K562 (cell line): ENCODE results near the gene IGFALS. TPM values are rescaled to one million over a fixed set of nuclear protein-coding genes. Genes with fewer than 3 reads are reported as not detected.
A peak's percentile ranks its signal among the peaks of the same experiment; 100 is the strongest.

Source experiments
- ATAC-seq: fragments of 200-7000 bp; cut with Tn5 transposase; 3 replicates; pipeline ENCODE4 v1.9.1; 2020; ENCODE audit warnings: moderate library complexity
- BruUV-seq: library from RNA; stranded (reverse); fragments of 400-500 nt; replicated peaks from 2 replicates; lab custom pipeline; 2021; lab: Mats Ljungman, UMichigan
- CTCF ChIA-PET: fragments of 300-600 bp; formaldehyde crosslinking; extraction: SDS; loops from one replicate; lab custom pipeline; 2021; ENCODE audit warnings: low intra/inter-chr PET ratio; lab: Yijun Ruan, JAX
- POLR2A ChIA-PET: fragments of 300-600, 350-650 bp; sonication (Branson Sonifier 250); formaldehyde crosslinking; extraction: SDS; loops from one replicate; lab custom pipeline; 2021; ENCODE audit warnings: antibody characterized with exemption, inconsistent platforms; lab: Yijun Ruan, JAX
- DNase-seq, 4 experiments: peaks; one replicate each; pipeline versions ENCODE4 v3.0.0 to v3.0.0-alpha.2; 2011 to 2018; ENCODE audit warnings: low spot score in 3 of 4, mixed read lengths in 3 of 4; ENCODE audit errors: extremely low read depth in 1 of 4
- FAIRE-seq: peaks from 2 replicates; lab custom pipeline; 2011; peaks lifted over from hg19 to GRCh38; lab: Jason Lieb, UNC
- H2AFZ ChIP-seq: 2 replicates; pipeline ENCODE4 v1.6.0; 2011; ENCODE audit warnings: low read depth, low read length, control low read depth, inconsistent platforms
- H3K27ac ChIP-seq: fragments of 200-600 bp; 3 replicates; pipeline ENCODE4 v1.8.0; 2011; ENCODE audit warnings: low read depth, mild to moderate bottlenecking, control low read depth, inconsistent platforms, low read length, moderate library complexity, mixed read lengths; ENCODE audit errors: extremely low read depth
- H3K27me3 ChIP-seq, 2 experiments: fragments of 300-600 bp in 1 of 2; 2 replicates in 1 of 2; 3 replicates in 1 of 2; pipeline versions ENCODE4 v1.6.0 to v1.8.0; 2011; ENCODE audit warnings: inconsistent platforms in 2 of 2, low read length in 2 of 2, mild to moderate bottlenecking in 1 of 2, mixed read lengths in 1 of 2, moderate library complexity in 1 of 2; ENCODE audit not compliant: control insufficient read depth in 2 of 2, insufficient read depth in 2 of 2
- H3K36me3 ChIP-seq: fragments of 300-600 bp; 3 replicates; pipeline ENCODE4 v1.8.0; 2011; ENCODE audit warnings: mild to moderate bottlenecking, low read length, inconsistent platforms; ENCODE audit not compliant: control insufficient read depth, insufficient read depth
- H3K4me1 ChIP-seq, 2 experiments: fragments of 200-600 bp in 1 of 2; replicated peaks in 1 of 2; 2 replicates in 1 of 2; 3 replicates in 1 of 2; pipeline versions ENCODE4 v1.5.1 to v1.8.0; 2011; ENCODE audit warnings: inconsistent platforms in 2 of 2, low read length in 2 of 2, mild to moderate bottlenecking in 1 of 2, mixed read lengths in 1 of 2, moderate library complexity in 1 of 2; ENCODE audit not compliant: control insufficient read depth in 2 of 2, insufficient read depth in 2 of 2
- H3K4me2 ChIP-seq: 2 replicates; pipeline ENCODE4 v1.6.1; 2011; ENCODE audit warnings: low read length, control low read depth, inconsistent platforms, mixed read lengths; ENCODE audit not compliant: insufficient read depth
- H3K4me3 ChIP-seq: fragments of 200-600 bp; sonication (generic), shearing (Covaris generic); 2 replicates; pipeline ENCODE4 v1.5.1; 2016; ENCODE audit warnings: control low read depth, inconsistent platforms
- H3K79me2 ChIP-seq: fragments of 200-600 bp; 3 replicates; pipeline ENCODE4 v1.8.0; 2011; ENCODE audit warnings: low read length, inconsistent platforms; ENCODE audit not compliant: control insufficient read depth, insufficient read depth
- H3K9ac ChIP-seq, 2 experiments: 2 replicates each; pipeline versions ENCODE4 v1.6.0 to v1.6.1; 2011; ENCODE audit warnings: low read depth in 2 of 2, low read length in 2 of 2, control low read depth in 1 of 2, inconsistent platforms in 1 of 2, mild to moderate bottlenecking in 1 of 2, mixed read lengths in 1 of 2; ENCODE audit not compliant: insufficient read depth in 1 of 2
- H3K9me1 ChIP-seq: one replicate; pipeline ENCODE4 v1.6.0; 2011; ENCODE audit warnings: inconsistent platforms, mild to moderate bottlenecking, low read length, moderate library complexity; ENCODE audit not compliant: control insufficient read depth, insufficient read depth
- H3K9me3 ChIP-seq: replicated peaks from 2 replicates; pipeline ENCODE4 v1.5.1; 2011; ENCODE audit warnings: low read depth, low read length, inconsistent platforms; ENCODE audit not compliant: control insufficient read depth, insufficient read depth
- H4K20me1 ChIP-seq: replicated peaks from 2 replicates; pipeline ENCODE4 v1.6.1; 2011; ENCODE audit warnings: low read length, inconsistent platforms, mixed read lengths; ENCODE audit not compliant: control insufficient read depth, insufficient read depth
- BRD4 ChIP-seq: fragments of 200-600 bp; sonication (generic); IDR thresholded peaks from 2 replicates; pipeline ENCODE4 v1.6.1; 2017; ENCODE audit warnings: inconsistent platforms
- HNRNPLL ChIP-seq: fragments of 200-400 bp; formaldehyde crosslinking; IDR thresholded peaks from 2 replicates; pipeline ENCODE4 v1.6.1; 2017; ENCODE audit warnings: low read length, low read depth, mild to moderate bottlenecking; ENCODE audit not compliant: poor library complexity, severe bottlenecking
- KDM2B ChIP-seq: fragments of 250-450 bp; sonication (Bioruptor Pico); IDR thresholded peaks from 2 replicates; pipeline ENCODE4 v1.8.0; 2021; ENCODE audit warnings: mild to moderate bottlenecking, moderate library complexity
- MEF2D ChIP-seq: conservative IDR thresholded peaks from 2 replicates; pipeline ENCODE4 v1.6.1; 2016; ENCODE audit warnings: low read depth, missing genetic modification characterization, missing compliant biosample characterization
- NFIX ChIP-seq: fragments of 250-450 bp; sonication (Bioruptor Pico); IDR thresholded peaks from 2 replicates; pipeline ENCODE4 v1.4.0; 2020; ENCODE audit warnings: low read depth, mild to moderate bottlenecking, moderate library complexity
- POLR2G ChIP-seq: fragments of 200-400 bp; formaldehyde crosslinking; IDR thresholded peaks from 2 replicates; pipeline ENCODE4 v1.6.1; 2017; ENCODE audit warnings: low read depth, mild to moderate bottlenecking, antibody characterized with exemption, low read length, moderate library complexity
- SMARCA5 ChIP-seq: fragments of 450-650 bp; IDR thresholded peaks from 2 replicates; pipeline ENCODE4 v1.6.1; 2016
- ZC3H11A ChIP-seq: IDR thresholded peaks from 2 replicates; pipeline ENCODE4 v1.6.1; 2012; ENCODE audit warnings: low read depth, low read length, improper control_type of control experiment
- ZNF175 ChIP-seq: fragments of 200-800 bp; sonication (Bioruptor generic); IDR thresholded peaks from 2 replicates; pipeline ENCODE4 v1.6.1; 2016; ENCODE audit warnings: low read depth, mild to moderate bottlenecking, missing genetic modification characterization, missing compliant biosample characterization
- WGBS: fragments of 100-300 bp; shearing (Covaris generic); methylation state at CpG from one replicate; pipeline ENCODE4 v1.1.6; 2016; ENCODE audit warnings: low coverage, mixed read lengths; ENCODE audit not compliant: insufficient coverage; ENCODE audit errors: missing lambda C conversion rate; 5-methylcytosine and 5-hydroxymethylcytosine counted together
- in situ Hi-C: fragments of 300-500 bp; cut with MboI; formaldehyde crosslinking; loops from 4 replicates; pipeline ENCODE4 v1.15.0; 2018; ENCODE audit warnings: inconsistent platforms, mixed read lengths
- intact Hi-C: fragments of 100-400 bp; cut with micrococcal nuclease; formaldehyde crosslinking; loops from 2 replicates; pipeline ENCODE4 v1.14.2; 2022
- polyA plus RNA-seq, 8 experiments: library from polyadenylated mRNA; depleted of rRNA in 4 of 8; stranded (reverse) in 5 of 8; unstranded in 3 of 8; fragments of >200 nt; fragmentation: Nextera tagmentation in 2 of 8; fragmentation: Illumina TruSeq in 1 of 8; extraction: Ambion mirVana in 2 of 8; extraction: Trizol in 1 of 8; gene quantifications; 2 replicates each; pipeline versions ENCODE4 v1.2.1 to v1.2.3, GENCODE V29; 2011 to 2014; ENCODE audit warnings: inconsistent platforms in 1 of 8, missing spikeins in 1 of 8
- total RNA-seq, 7 experiments: library from RNA; depleted of rRNA in 6 of 7; stranded (reverse); fragments of >200 nt in 6 of 7; fragmentation: Illumina TruSeq in 2 of 7; extraction: Trizol in 2 of 7; gene quantifications; 2 replicates each; pipeline versions ENCODE4 v1.2.1 to v1.2.3, GENCODE V29; 2011 to 2021; ENCODE audit warnings: low replicate concordance in 1 of 7
- TF ChIP-seq, protein P1 (sequence below): fragments of 250-450 bp; sonication (Bioruptor Pico); IDR thresholded peaks from 2 replicates; pipeline ENCODE4 v1.5.0; 2021; ENCODE audit warnings: mild to moderate bottlenecking, moderate library complexity
- TF ChIP-seq, protein P2 (sequence below): fragments of 450-650 bp; formaldehyde crosslinking; IDR thresholded peaks from 2 replicates; pipeline ENCODE4 v1.4.0; 2022; ENCODE audit warnings: missing genetic modification characterization

IGFALS gene
- total and polyA plus RNA-seq, 9 of the 15 experiments (the other 6 are each of a cell fraction or from before 2014, with no cell fraction given) = not detected

DNA sequence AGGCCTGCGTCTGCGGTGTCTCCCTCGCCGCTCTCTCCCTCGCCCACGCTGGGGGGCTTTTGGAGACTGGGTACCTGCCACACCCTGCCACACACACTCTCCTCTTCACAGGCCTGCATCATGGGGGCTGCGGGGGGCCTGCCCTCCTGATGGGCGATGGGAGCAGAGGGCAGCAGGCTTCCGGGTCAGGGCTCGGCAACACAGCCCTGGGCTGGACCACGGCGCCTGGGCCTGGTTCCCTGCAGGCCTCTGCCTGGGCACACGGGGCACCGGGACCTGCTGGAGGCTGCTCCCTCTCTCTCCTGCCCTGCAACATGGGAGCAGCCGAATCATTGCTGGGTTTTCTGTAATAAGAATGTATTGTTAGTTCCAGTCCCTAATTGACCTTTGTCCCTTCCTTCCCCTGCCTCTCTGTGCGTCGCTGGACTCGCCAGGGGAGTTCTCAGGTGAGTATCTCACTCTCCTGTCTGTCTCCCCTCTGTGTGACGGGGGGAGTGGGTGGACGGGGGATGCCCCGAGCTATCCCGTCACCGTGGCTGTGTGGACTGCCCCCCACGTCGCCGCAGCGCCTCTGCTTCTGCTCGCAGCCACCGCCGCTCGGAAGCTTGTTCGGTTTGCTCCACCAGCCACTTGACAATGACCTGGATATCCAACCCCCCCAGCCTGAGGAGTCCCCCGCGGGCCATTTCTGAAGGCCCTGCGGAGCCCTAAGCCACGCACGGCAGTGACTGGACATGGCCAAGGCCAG, 35.6 kb downstream of the IGFALS start:
- Histone ChIP-seq H3K9ac (no peak overlapping the region; a peak in 1 of 4 replicates), H3K27ac (no peak overlapping the region)
- POLR2A ChIA-PET = interaction anchor here (1.1 kb wide), 1 partner anchor 52 kb away, joined by 5 read pairs; the partner anchor contains the start of gene MAPK8IP3

DNA sequence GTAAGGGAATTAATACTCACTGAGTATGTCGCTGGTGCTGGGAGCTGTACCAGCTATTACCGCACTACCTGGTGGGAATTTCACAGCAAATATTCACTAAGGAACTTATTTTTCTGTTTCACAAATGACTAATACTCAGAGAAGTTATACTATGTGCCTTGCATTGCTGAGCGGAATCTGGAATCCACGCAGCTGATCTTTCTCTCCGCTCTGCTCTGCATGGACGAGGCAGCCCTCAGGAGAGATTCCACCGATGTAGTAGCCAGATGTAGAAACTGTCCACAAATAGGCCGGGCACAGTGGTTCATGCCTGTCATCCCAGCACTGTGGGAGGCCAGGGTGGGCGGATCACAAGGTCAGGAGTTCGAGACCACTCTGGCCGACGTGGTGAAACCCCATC, 39.3 kb downstream of the IGFALS start:
- Histone ChIP-seq H3K9ac (peak overlapping the region in 1 of 2 experiments; percentile 68; a peak in 1 of 4 replicates), H2AFZ (no peak overlapping the region), H3K9me3 (no peaks in the 10 kb centered on the region), H3K4me3 (no peak overlapping the region), H3K9me1 (peaks cover 3% of the 10 kb centered on the region), H4K20me1 (no peaks in the 10 kb centered on the region), H3K27me3 (no peaks in the 10 kb centered on the region), H3K36me3 (peaks cover 30% of the 10 kb centered on the region; the same call in 2 of the 3 replicates), H3K4me2 (no peak overlapping the region), H3K79me2 (no peaks in the 10 kb centered on the region), H3K4me1 (peaks cover 0 to 20% of the 10 kb centered on the region in 2 experiments; a peak in 1 of 5 replicates), H3K27ac (no peak overlapping the region)
- CTCF ChIA-PET = no interaction called here
- ATAC-seq (no peak), FAIRE-seq (no peak), DNase-seq (no peak)
- BruUV-seq = no TSS peak
- in situ Hi-C loops (no loop called here), intact Hi-C loops (no loop called here)
- POLR2A ChIA-PET = no interaction called here
- WGBS = 93% methylated on average over 12 of the region's 12 CpGs
- TF ChIP-seq BRD4 (no peak), KDM2B (CRISPR knock-in tag) (no peak), HNRNPLL (no peak), ZC3H11A (no peak), ZNF175 (CRISPR knock-in tag) (no peak), NFIX (no peak), SMARCA5 (no peak)
- TF ChIP-seq, protein P1, sequence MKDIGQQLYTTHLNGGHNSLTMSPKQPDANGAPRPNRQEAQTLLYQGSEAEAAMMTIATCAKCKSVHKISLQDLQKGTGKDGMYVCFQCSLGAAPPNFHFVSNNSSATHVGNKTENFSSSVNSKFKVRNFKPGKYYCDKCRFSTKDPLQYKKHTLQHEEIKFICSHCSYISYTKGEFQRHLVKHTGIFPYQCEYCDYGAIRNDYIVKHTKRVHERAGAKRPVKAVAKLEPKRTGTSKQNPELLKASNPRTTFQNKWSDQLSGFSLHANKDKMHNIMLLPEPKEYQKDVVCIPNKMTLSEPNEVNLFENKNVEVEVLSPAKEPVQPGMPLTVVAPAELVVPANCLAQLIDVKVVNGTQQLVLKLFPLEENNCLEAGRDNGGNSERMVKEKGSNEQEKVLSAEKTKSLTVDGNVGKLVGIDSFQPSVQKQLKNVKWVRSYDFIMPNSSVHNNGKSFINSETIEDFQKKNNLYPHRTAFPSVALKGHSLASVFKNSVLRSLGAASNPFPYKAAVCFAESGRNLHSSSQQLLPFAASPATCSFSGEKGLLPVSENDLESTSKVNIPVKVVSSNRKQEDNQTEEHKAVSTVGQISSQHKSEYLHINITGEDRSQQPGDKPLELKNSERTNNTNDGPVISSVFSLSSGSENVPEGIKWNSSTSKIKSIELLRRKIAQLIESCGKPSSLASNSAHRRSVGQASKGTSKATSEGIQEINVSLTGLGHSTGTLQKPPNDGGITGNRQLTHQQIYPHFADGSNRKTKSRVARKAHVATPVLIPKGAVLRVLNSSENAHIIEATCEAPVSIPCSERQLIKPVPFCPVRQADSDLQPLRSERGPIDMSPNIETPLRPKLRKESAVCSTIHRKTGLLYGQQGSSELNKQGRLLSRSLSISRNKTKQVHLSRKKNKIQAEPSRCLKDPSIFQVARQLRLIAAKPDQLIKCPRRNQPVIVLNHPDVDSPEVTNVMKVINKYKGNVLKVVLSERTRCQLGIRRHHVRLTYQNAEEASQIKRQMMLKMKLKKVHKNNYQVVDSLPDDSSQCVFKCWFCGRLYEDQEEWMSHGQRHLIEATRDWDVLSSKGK (CRISPR knock-in tag) = no peak
- TF ChIP-seq, protein P2, sequence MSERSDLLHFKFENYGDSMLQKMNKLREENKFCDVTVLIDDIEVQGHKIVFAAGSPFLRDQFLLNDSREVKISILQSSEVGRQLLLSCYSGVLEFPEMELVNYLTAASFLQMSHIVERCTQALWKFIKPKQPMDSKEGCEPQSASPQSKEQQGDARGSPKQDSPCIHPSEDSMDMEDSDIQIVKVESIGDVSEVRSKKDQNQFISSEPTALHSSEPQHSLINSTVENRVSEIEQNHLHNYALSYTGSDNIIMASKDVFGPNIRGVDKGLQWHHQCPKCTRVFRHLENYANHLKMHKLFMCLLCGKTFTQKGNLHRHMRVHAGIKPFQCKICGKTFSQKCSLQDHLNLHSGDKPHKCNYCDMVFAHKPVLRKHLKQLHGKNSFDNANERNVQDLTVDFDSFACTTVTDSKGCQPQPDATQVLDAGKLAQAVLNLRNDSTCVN (CRISPR knock-in tag) = no peak

More for the DNA sequence above, 35.6 kb downstream of the IGFALS start:
- H3K79me2 ChIP-seq = no peaks in the 10 kb centered on the region
- ATAC-seq (no peak), FAIRE-seq (no peak), DNase-seq (no peak)
- in situ Hi-C loops = no loop called here
- WGBS = 90% methylated on average over 27 of the region's 37 CpGs
- intact Hi-C loops = no loop called here
- no peak overlapping the region for H3K4me3 ChIP-seq
- no peaks in the 10 kb centered on the region for H3K27me3 ChIP-seq
- H3K9me1 ChIP-seq = no peaks in the 10 kb centered on the region
- CTCF ChIA-PET = interaction anchor here (0.7 kb wide), 1 partner anchor 56 kb away, joined by 4 read pairs; no protein-coding TSS in a partner anchor
- H4K20me1 ChIP-seq = no peaks in the 10 kb centered on the region
- TF ChIP-seq MEF2D (tag) (no peak), POLR2G (peak; percentile 19; the same call in 1 of the 2 replicates)
- no peak overlapping the region for H3K4me2 ChIP-seq
- peaks cover 30% of the 10 kb centered on the region; the same call in 2 of the 3 replicates for H3K36me3 ChIP-seq
- H3K9me3 ChIP-seq = no peaks in the 10 kb centered on the region
- no TSS peak for BruUV-seq
- no peak overlapping the region for H2AFZ ChIP-seq
- H3K4me1 ChIP-seq = peaks cover 2 to 42% of the 10 kb centered on the region in 2 experiments; a peak in 3 of 5 replicates
